A549 (cell line): ENCODE data around the gene MRPL57. TPM values are rescaled to one million over a fixed set of nuclear protein-coding genes. Genes with fewer than 3 reads are reported as not detected.
"Not testable (repeated sequence)": the region's sequence is repeated elsewhere in the genome, so short reads cannot be mapped to it uniquely, and the experiment has no call there.

Experiments used
- ATAC-seq, 2 experiments: fragments of 200-7000 bp in 1 of 2; fragments of >200 bp in 1 of 2; cut with Nextera tagmentation in 1 of 2; cut with Tn5 transposase in 1 of 2; 3 replicates each; pipeline versions ENCODE4 v1.8.0 to v1.9.1; 2018 to 2020; ENCODE audit warnings: mild to moderate bottlenecking in 1 of 2, moderate library complexity in 1 of 2
- CTCF ChIA-PET: fragments of 300-600 bp; sonication (Branson Sonifier 250); formaldehyde crosslinking; extraction: SDS; loops from one replicate; lab custom pipeline; 2021; ENCODE audit warnings: antibody characterized with exemption, inconsistent platforms; lab: Yijun Ruan, JAX
- POLR2A ChIA-PET: fragments of 350-600 bp; formaldehyde crosslinking; extraction: SDS; loops from one replicate; lab custom pipeline; 2021; ENCODE audit warnings: antibody characterized with exemption, inconsistent platforms; lab: Yijun Ruan, JAX
- DNase-seq, 2 experiments: peaks; one replicate each; pipeline versions ENCODE4 v3.0.0 to v3.0.0-alpha.2; 2011 to 2016; ENCODE audit warnings: low read depth in 1 of 2, low spot score in 1 of 2
- FAIRE-seq: peaks from 2 replicates; lab custom pipeline; 2011; peaks lifted over from hg19 to GRCh38; lab: Jason Lieb, UNC
- H3K27ac ChIP-seq, 2 experiments: fragments of >200 bp; sonication (Bioruptor Twin); formaldehyde crosslinking; 3 replicates each; pipeline ENCODE4 v1.5.1; 2016 to 2017
- H3K4me1 ChIP-seq: fragments of >200 bp; sonication (Bioruptor Twin); formaldehyde crosslinking; 3 replicates; pipeline ENCODE4 v1.6.1; 2016
- H3K4me2 ChIP-seq: fragments of >200 bp; sonication (Bioruptor Twin); formaldehyde crosslinking; 3 replicates; pipeline ENCODE4 v1.6.1; 2016
- H3K4me3 ChIP-seq: fragments of >200 bp; sonication (Bioruptor Twin); formaldehyde crosslinking; 3 replicates; pipeline ENCODE4 v1.5.1; 2016
- H3K9me3 ChIP-seq: fragments of >200 bp; sonication (Bioruptor Twin); formaldehyde crosslinking; 3 replicates; pipeline ENCODE4 v1.6.1; 2016
- CBX8 ChIP-seq: fragments of 200-600 bp; sonication (generic); IDR thresholded peaks from 2 replicates; pipeline ENCODE4 v1.6.1; 2016
- CTCF ChIP-seq: fragments of >200 bp; sonication (Bioruptor Twin); formaldehyde crosslinking; IDR thresholded peaks from 3 replicates; pipeline ENCODE4 v1.5.1; 2016
- FOSB ChIP-seq: fragments of 250-450 bp; sonication (Bioruptor Pico); IDR thresholded peaks from 2 replicates; pipeline ENCODE4 v1.5.0; 2020; ENCODE audit warnings: mild to moderate bottlenecking, moderate library complexity
- HOXB13 ChIP-seq: fragments of 250-450 bp; sonication (Bioruptor Pico); IDR thresholded peaks from 2 replicates; pipeline ENCODE4 v1.5.0; 2020; ENCODE audit warnings: low read depth, mild to moderate bottlenecking, moderate library complexity
- JUN ChIP-seq, 2 experiments: fragments of >200 bp; sonication (Bioruptor Twin); formaldehyde crosslinking; IDR thresholded peaks; 2 replicates in 1 of 2; 3 replicates in 1 of 2; pipeline ENCODE4 v1.6.1; 2016 to 2017
- JUNB ChIP-seq: fragments of >200 bp; sonication (Bioruptor Twin); formaldehyde crosslinking; IDR thresholded peaks from 2 replicates; pipeline ENCODE4 v1.6.1; 2016
- MAX ChIP-seq: IDR thresholded peaks from 2 replicates; pipeline ENCODE4 v1.6.1; 2012
- MAZ ChIP-seq: fragments of 150-350 bp; IDR thresholded peaks from 2 replicates; pipeline ENCODE4 v1.6.1; 2014; ENCODE audit warnings: antibody characterized with exemption, low read depth, low read length, borderline replicate concordance
- NPAS2 ChIP-seq: fragments of 250-450 bp; sonication (Bioruptor Pico); IDR thresholded peaks from 2 replicates; pipeline ENCODE4 v1.8.0; 2022; ENCODE audit warnings: mild to moderate bottlenecking, moderate library complexity, borderline replicate concordance
- RARB ChIP-seq: fragments of 250-450 bp; sonication (Bioruptor Pico); IDR thresholded peaks from 2 replicates; pipeline ENCODE4 v1.8.0; 2021; ENCODE audit warnings: mild to moderate bottlenecking, moderate library complexity
- RCOR1 ChIP-seq: fragments of 150-350 bp; IDR thresholded peaks from 2 replicates; pipeline ENCODE4 v1.6.1; 2014; ENCODE audit warnings: antibody characterized with exemption, low read length, low read depth
- REST ChIP-seq: fragments of 200-600 bp; sonication (generic); IDR thresholded peaks from 2 replicates; pipeline ENCODE4 v1.6.1; 2016; ENCODE audit warnings: antibody characterized with exemption, mild to moderate bottlenecking, moderate library complexity
- RNF2 ChIP-seq: fragments of 200-600 bp; sonication (generic); IDR thresholded peaks from 2 replicates; pipeline ENCODE4 v1.6.1; 2016; ENCODE audit warnings: low read depth, mild to moderate bottlenecking, antibody characterized with exemption, moderate library complexity, borderline replicate concordance
- SMC3 ChIP-seq: fragments of >200 bp; sonication (Bioruptor Twin); formaldehyde crosslinking; IDR thresholded peaks from 3 replicates; pipeline ENCODE4 v1.6.1; 2018; ENCODE audit warnings: inconsistent platforms
- SREBF2 ChIP-seq: fragments of 450-650 bp; IDR thresholded peaks from 2 replicates; pipeline ENCODE4 v1.6.1; 2014; ENCODE audit warnings: mild to moderate bottlenecking, moderate library complexity
- TP53 ChIP-seq: fragments of 250-450 bp; sonication (Bioruptor Pico); IDR thresholded peaks from 2 replicates; pipeline ENCODE4 v1.5.0; 2021; ENCODE audit warnings: mild to moderate bottlenecking, moderate library complexity
- ZNF302 ChIP-seq: fragments of 250-450 bp; sonication (Bioruptor Pico); IDR thresholded peaks from 2 replicates; pipeline ENCODE4 v1.9.0; 2021; ENCODE audit warnings: inconsistent platforms, mild to moderate bottlenecking, moderate library complexity
- WGBS: methylation state at CpG from one replicate; pipeline ENCODE4 v1.1.6; 2017; ENCODE audit errors: missing lambda C conversion rate; 5-methylcytosine and 5-hydroxymethylcytosine counted together
- polyA plus RNA-seq, 4 experiments: library from polyadenylated mRNA; depleted of rRNA in 3 of 4; stranded (reverse); fragments of >200 nt; fragmentation: RNase III in 1 of 4; extraction: RNeasy Plus Mini Kit Qiagen cat#74134 plus additional on column Dnase treatment in 1 of 4; gene quantifications; 2 replicates in 3 of 4; 3 replicates in 1 of 4; pipeline ENCODE4 v1.2.3, GENCODE V29; 2011 to 2017

MRPL57 gene
- polyA plus RNA-seq, 2 of the 4 experiments (the other 2 are of a cell fraction): 21.3 to 23.0 TPM

- CTCF ChIA-PET: no interaction called here
These were observed 24.1 kb upstream of the MRPL57 start for GRCh38 chr13:21152251-21152899.

GRCh38 chr13:21164631-21165030 is 11.8 kb upstream of the MRPL57 start:
- TF ChIP-seq SREBF2 (no peak), FOSB (no peak), HOXB13 (no peak), ZNF302 (CRISPR knock-in tag) (no peak), SMC3 (no peak), JUNB (no peak), NPAS2 (CRISPR knock-in tag) (no peak), JUN (IDR thresholded peaks at IDR 0.05) (no peak), RNF2 (no peak), TP53 (CRISPR knock-in tag) (no peak), REST (no peak)
- DNase-seq (no peak), ATAC-seq (no peak), FAIRE-seq (no peak)
- Histone ChIP-seq H3K4me3 (no peak overlapping the region), H3K4me1 (peaks cover 6% of the 10 kb centered on the region; the same call in 2 of the 3 replicates), H3K27ac (no peak overlapping the region), H3K9me3 (no peaks in the 10 kb centered on the region), H3K4me2 (no peak overlapping the region)
- POLR2A ChIA-PET: no interaction called here
- CTCF ChIA-PET: no interaction called here
- 69% methylated on average over 4 of the region's 4 CpGs for WGBS

More at GRCh38 chr13:21152251-21152899, 24.1 kb upstream of the MRPL57 start:
- POLR2A ChIA-PET: no interaction called here
- Histone ChIP-seq H3K27ac (no peak overlapping the region), H3K4me2 (no peak overlapping the region), H3K4me3 (no peak overlapping the region), H3K9me3 (no peaks in the 10 kb centered on the region), H3K4me1 (no peaks in the 10 kb centered on the region)
- DNase-seq (no peak), ATAC-seq (no peak), FAIRE-seq (no peak)
- WGBS: 88% methylated on average over 8 of the region's 8 CpGs
- TF ChIP-seq RCOR1 (no peak), RARB (CRISPR knock-in tag) (no peak), MAZ (no peak), FOSB (no peak), MAX (no peak), CBX8 (no peak), CTCF (no peak)

- 94% methylated on average over 4 of the region's 4 CpGs for WGBS
- POLR2A ChIA-PET: not testable (repeated sequence)
- CTCF ChIA-PET: interaction anchor here (0.6 to 1.0 kb wide), 3 partner anchors 182 to 312 kb away, joined by 3 read pairs; no protein-coding TSS in a partner anchor
These were observed 10.9 kb upstream of the MRPL57 start for GRCh38 chr13:21165606-21166005.

More at GRCh38 chr13:21165606-21166005, 10.9 kb upstream of the MRPL57 start:
- not testable (repeated sequence) for H3K27ac ChIP-seq, H3K4me2 ChIP-seq, H3K9me3 ChIP-seq, H3K4me3 ChIP-seq, FAIRE-seq, ATAC-seq, H3K4me1 ChIP-seq, DNase-seq
